ENCODE data around the gene EPOP. TPM values are rescaled to one million over a fixed set of nuclear protein-coding genes. Genes with fewer than 3 reads are reported as not detected.
"Not testable (repeated sequence)": the region's sequence is repeated elsewhere in the genome, so short reads cannot be mapped to it uniquely, and the experiment has no call there.

EPOP gene
- total RNA-seq, 1 donor from 2014 or later, result 7.3 TPM

GRCh38 chr17:38653679-38654078 lies 21.1 kb downstream of the EPOP start:
- intact Hi-C loops (cut with micrococcal nuclease), result no loop called here

DNA sequence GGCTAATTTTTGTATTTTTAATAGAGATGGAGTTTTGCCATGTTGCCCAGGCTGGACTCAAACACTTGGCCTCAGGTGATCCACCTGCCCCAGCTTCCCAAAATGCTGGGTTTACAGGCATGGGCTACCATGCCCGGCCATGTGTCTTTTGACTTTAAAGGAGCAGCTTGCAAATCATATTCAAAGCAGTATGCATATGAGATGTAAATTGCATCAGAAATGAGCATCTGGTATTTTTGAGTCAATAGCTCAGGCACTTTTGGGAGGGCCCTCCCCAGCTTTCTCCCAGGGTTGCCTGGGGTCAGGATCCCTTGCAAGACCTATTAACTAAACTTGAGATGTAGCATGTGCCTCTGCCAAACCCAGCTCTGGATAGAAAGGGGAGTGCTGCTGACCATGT lies 21.5 kb downstream of the EPOP start:
- intact Hi-C loops (cut with micrococcal nuclease), result no loop called here

DNA sequence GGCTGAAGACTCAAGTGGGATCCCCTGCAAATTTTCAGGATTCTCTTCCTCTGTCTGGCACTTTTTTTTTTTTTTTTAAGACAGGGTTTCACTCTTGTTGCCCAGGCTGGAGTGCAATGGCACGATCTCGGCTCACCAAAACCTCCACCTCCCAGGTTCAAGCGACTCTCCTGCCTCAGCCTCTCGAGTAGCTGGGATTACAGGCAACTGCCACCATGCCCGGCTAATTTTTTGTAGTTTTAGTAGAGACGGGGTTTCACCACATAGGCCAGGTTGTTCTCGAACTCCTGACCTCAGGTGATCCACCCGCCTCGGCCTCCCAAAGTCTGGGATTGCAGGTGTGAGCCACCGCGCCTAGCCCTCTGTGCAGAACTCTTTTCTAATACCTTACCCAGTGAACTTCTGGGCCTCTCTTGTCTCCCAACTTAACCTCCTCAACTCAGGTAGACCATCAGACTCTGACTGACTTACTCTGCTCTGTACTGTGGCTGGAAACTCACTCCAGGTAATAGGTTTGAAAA lies 24.0 kb downstream of the EPOP start:
- intact Hi-C loops (cut with micrococcal nuclease), result not testable (repeated sequence)

- intact Hi-C loops (cut with micrococcal nuclease), result no loop called here
These were observed 36.8 kb downstream of the EPOP start for GRCh38 chr17:38637951-38638350.

- intact Hi-C loops (cut with micrococcal nuclease), result no loop called here
These were observed 38.7 kb downstream of the EPOP start for GRCh38 chr17:38636054-38636453.

DNA sequence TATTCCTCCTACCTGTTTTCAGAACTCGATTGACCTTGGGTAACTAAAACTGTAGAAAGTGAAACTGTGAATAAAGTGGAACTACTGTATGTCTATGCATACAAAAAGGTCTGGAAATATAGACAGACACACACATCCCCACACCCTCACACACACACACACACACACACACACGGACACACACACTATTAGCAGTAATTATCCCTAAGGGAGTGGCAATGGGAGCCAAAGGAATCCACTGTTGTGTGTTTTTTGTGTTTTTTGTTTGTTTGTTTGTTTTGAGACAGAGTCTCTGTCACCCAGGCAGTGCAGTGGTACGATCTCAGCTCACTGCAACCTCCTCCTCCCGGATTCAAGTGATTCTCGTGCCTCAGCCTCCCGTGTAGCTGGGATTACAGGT lies 42.4 kb downstream of the EPOP start:
- intact Hi-C loops (cut with micrococcal nuclease), result no loop called here

- intact Hi-C loops (cut with micrococcal nuclease), result no loop called here
These were observed 46.3 kb downstream of the EPOP start for GRCh38 chr17:38628441-38628840.

DNA sequence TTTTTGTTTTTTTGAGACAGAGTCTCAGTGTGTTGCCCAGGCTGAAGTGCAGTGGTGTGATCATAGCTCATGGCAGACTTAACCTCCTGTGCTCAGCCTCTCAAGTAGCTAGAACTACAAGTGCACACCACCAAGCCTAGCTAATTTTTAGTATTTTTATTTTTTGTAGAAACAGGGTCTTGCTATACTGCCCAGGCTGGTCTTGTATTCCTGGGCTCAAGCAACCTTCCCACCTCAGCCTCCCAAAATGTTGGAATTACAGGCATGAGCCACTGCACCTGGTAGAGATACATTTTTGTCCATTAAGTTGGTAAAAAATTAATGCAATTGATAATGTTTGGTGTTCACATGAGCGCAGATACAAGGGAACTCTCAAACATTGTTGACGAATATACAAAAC lies 46.8 kb downstream of the EPOP start:
- intact Hi-C loops (cut with micrococcal nuclease), result no loop called here

GRCh38 chr17:38626606-38627226 lies 48.0 kb downstream of the EPOP start:
- intact Hi-C loops (cut with micrococcal nuclease), result not testable (repeated sequence)

GRCh38 chr17:38625482-38625881 lies 49.3 kb downstream of the EPOP start:
- intact Hi-C loops (cut with micrococcal nuclease), result no loop called here

GRCh38 chr17:38624782-38625355 lies 49.9 kb downstream of the EPOP start:
- intact Hi-C loops (cut with micrococcal nuclease), result not testable (repeated sequence)

Other genes starting within 250 kb of the EPOP start
- 0.34 and 0.75 TPM in 2 replicates for gene ARHGAP23, start 246.5 kb downstream of the EPOP start, total RNA-seq
- 0.14 TPM in 1 of 2 replicates, not detected in the other for gene SRCIN1, start 69.0 kb downstream of the EPOP start, total RNA-seq
- gene MLLT6, start 30.3 kb upstream of the EPOP start, total RNA-seq, result 207 and 213 TPM in 2 replicates
- gene CISD3, start 55.4 kb upstream of the EPOP start, total RNA-seq, result 47.0 and 47.5 TPM in 2 replicates
- gene PCGF2, start 73.4 kb upstream of the EPOP start, total RNA-seq, result 1.7 and 2.2 TPM in 2 replicates
- 277 and 284 TPM in 2 replicates for gene PSMB3, start 77.8 kb upstream of the EPOP start, total RNA-seq
- gene PIP4K2B, start 124.6 kb upstream of the EPOP start, total RNA-seq, result 40.6 and 41.4 TPM in 2 replicates
- 29.8 and 32.8 TPM in 2 replicates for gene CWC25, start 150.4 kb upstream of the EPOP start, total RNA-seq
- 1,220 and 1,230 TPM in 2 replicates for gene RPL23, start 178.8 kb upstream of the EPOP start, total RNA-seq
- gene LASP1, start 195.1 kb upstream of the EPOP start, total RNA-seq, result 166 and 169 TPM in 2 replicates